ENCODE measurements around the gene IL36A.

IL36A gene, protein sequence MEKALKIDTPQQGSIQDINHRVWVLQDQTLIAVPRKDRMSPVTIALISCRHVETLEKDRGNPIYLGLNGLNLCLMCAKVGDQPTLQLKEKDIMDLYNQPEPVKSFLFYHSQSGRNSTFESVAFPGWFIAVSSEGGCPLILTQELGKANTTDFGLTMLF

DNA sequence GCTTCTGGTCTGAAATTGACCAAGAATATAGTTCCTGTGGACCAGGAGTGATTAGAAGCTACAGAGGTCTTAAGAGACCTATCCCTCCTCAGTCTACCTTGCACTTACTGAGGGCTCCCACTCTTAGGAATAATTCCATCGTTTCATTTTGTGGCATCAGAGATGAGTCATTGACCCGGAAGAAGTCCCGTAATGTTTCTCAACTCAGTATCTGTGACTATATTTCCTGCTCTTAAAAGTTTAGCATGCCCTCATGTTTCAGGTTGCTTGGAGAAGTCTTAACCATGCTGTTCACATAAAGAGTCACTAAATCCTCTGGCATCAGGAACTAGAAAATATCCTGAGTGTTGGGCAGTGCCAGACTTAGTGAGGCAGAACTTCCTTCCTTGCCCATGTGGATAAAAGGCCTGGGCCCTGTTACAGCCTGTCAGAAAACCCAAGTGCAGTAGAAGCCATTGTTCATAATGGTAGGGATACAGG, at the start of gene IL36A:
TSS of gene IL36A (plus strand) at position 430 of the 480 bp plus-strand sequence. CDS start 413 bp downstream, outside the sequence.
- no peak for DNase-seq

DNA sequence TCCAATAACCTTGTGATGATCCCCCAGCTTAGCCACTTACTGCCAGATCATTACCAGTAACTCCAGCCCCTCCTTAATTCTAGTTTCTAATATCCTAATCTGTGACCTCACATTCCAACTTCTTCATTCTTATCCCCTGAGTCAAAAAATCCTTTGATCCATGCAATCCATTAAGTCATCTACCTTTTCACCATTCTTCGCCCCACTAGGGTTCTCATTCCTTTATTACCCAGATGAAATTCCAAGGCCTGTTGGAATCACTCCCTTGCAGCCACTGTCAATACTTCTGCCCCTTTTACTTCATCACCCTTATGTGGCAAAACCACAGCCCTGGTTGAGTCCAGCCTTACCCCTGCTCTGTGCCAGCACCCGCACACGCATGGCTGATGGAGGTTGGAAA, 47.7 kb upstream of the IL36A start:
- DNase-seq = no peak

DNA sequence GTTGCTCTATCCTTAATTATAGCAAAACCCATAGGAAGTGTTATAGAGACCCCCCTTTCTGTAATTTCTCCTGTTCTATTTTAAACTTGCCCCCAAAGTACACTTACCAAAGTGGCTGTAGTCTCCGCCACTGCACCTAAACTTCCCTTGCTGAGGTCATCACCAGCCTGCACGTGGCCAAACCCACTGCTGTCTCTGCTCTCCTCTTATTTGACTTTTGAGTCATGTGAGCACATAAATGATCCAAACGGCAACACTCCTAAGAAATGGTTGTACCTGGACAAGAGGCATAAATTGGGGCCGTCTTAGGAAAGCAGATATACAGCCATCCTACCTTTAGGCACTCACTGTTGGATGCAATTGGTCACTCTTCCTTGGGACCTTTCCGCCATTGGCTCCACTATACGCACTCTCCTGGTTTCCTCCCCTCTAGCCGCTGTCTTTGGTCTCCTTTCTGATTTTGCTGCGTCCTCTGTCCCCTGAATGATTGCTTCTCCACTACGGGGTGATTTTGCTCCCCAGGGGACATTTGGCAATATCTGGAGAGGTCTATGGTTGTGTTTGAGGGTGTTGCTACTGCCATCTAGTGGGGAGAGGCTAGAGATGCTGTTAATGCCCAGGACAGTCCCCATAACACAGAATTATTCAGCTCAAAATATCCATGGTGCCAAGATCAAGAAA, 46.7 kb upstream of the IL36A start:
- DNase-seq = peak; percentile 31

DNA sequence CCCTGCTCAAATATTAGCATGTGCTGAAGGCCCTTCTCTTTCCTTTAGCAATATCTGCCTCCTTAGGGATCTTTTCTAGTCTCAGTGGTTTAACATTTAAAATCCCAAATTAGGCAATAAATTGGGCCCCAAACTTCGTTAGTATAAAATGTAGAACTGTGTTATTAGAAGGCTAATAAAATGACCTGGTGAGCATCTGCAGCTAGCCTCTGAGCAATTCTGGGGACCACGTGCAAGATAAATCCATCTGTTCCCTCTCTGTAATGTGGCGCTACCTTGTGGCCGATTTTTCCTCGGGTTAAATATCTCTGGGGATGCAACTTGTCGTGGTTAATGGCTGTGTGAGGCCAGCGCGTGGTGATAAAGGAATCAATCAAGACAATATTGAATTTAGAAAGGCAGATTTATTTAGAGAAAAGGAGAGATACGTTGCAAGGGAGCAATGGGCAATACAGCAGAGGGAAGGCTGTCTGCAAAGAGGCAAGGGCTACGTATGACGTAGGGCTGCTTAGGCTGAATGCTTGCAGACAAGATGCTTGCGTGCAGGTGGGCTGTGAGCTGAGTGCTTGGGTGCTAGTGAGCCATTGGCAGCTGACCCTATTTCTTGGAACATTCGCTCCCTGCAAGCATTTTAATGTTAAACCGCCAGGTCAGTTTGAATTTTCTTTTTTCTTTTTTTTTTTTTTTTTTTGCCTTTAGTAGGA, 46.0 kb upstream of the IL36A start:
- no peak for DNase-seq

DNA sequence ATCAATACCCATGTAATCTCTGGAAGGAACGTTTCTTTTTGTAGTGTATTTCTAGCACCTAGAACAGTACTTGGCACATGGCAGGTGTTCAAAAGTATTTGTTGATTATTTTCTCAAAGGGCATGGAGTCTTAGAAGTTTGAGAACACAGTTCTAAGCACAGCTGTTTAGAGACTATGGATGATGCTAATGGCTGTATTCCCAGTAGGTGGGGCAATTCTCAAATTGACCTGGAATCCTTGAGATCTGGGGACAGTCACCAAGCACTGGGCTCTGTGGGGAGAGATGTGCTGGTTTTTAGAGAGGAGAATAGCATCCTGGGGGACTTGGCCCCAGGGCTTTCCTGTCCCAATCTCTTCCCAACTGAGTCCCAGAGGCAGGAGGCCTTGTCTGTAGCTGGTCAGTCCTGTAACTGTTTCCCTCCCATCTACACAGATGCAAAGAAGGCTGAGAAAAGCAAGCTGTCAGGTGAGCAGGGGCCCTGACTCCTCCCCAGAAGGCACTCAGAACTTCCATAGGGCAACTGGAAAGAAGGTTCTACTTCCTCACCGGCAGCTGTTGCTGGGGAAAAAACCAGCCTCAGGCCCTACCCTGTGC, 44.9 kb upstream of the IL36A start:
- no peak for DNase-seq

DNA sequence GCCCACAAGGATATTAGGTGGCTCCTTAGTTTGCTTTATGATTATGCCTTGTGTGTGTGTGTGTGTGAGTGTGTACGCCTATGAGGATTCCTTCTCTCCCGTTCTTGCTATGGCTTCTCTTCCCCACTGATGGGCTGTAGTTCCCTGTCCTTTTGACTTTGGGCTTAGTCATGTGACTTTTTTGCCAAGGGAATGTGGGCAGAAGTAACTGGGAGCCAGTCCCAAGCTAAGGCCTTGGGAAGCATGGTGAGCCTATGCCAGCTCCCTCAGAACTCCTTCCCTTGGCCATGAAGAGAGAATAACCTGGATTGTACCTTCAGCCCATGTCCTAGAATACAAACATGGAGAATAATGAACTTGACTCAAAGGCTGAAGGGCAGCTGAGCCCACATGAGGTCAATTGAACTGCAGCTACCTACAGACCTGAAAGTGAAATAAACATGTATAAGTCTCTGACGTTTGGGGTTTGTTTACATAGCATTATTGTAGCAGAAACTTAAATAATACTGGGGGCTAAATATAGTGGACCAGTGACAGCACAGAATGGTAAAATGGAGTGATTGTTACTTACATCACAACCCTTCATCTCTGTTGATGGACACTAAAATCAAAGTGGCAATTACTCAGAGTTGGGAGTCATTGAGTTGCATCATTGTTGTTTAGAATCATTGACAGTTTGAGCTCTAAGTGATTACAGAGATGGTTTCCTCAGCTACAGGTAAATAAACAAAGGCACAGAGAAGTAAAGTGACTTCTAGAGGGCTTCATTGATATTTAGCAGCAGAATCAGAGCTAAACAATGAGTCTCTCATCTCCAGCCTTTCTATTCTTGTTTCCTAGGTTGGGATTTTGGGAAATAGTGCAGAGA, 42.7 kb upstream of the IL36A start:
- DNase-seq = no peak

DNA sequence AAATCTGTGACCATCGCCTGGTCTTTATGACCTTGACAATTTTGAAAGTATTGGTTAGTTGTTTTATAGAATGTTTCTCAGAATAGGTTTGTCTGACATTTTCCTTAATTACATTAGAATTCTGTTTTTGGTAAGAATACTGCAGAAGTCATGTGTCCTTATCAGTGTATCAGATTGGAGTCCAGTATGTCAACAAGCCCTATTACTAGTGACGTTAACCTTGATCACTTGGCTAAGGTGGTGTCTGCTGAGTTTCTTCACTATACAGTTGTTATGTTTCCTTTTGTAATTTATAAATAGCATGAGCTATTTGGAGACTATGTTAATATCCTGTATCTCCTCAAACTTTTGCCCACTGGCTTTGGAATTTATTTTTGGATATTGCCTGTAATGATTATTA, 38.2 kb upstream of the IL36A start:
- DNase-seq = no peak

DNA sequence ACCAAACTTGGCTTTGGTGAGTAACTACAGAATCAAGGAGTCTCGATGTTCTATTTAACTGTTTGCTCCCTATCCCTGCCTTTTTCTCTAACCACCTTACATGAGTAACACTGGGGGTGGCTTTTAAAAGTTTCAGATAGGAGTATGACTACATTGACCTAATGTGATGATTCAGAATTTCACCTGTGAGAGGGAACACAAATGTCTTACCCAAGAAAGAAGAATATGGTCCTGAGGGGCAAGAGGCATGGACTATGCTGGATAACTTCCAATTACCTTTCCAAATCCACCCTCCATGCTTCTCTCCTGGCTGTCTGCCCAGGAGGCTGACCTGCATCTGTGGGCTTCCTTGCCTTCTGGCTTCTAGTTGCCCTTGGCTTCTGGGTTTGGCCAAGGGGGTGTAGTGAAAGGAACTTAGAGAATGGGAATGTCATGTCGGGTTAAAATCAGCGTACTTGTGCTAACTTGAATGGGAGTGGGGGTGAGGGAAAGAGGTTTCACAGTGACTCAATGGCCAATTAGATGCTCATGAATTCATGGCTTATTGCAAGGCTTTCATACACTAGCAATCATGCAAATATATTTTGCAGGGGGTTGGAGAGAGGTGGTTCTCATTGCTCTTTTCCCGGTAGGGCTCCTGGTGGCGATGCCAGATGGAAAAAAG, 32.7 kb upstream of the IL36A start:
- DNase-seq = no peak

DNA sequence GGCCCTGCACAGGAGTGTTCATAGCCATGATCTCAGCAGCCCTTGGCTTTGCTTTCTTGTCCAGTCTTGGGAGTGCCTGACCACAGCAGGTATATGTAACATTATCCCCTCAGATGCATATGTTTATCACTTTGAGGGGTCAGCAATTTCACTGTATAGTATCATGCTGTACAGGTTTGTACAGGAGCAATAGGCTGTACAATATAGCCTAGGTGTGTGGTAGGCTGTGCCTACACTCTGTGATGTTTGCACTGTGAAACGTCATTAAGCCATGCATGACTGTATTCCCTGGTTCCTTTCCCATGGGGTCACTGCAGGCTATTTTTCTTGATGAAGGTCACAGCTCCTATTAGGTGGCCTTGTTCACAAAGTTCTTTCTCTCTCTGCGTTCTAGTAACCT, 32.1 kb upstream of the IL36A start:
- DNase-seq = no peak

DNA sequence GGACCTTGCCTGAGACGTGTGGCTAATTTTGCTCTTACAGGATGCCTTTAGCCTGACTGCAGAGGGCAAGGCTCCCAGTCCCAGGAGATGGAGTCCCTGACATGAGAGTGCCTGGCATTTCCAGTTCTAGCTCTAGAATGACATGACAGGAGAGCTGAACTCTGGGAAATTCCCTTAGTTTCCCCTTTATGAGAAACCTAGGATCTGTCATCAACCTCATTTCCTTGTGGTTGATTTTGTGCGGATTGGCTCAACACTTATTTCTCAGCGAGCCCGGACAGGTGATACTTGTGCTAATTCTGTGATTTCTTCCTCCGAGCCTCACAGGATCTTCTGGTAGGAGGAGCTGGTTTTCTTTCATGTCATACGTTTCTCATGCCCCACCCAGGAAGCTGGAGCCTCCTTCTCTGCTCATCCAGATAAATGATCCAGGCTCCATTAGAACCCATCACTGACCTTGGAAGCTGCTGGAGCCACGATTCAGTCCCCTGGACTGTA, 27.7 kb upstream of the IL36A start, which contains the start of gene IL36G:
TSS of gene IL36G (plus strand) at position 448 of the 498 bp plus-strand sequence. CDS start 633 bp downstream, outside the sequence.
- no peak for DNase-seq

DNA sequence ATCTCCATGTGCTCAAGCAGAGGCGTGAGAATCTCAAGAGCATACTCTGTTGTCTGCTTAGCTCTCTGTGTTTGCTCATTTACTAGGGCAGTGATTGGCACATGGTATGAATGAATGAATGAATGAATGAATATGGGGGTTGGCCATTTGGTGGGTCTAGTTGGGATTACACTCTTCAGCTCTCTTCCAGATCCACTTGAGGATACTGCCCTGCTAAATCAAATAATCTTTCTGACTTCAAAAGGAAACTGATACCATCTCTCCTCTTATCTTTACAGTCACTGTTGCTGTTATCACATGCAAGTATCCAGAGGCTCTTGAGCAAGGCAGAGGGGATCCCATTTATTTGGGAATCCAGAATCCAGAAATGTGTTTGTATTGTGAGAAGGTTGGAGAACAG, 25.5 kb upstream of the IL36A start:
- no peak for DNase-seq

DNA sequence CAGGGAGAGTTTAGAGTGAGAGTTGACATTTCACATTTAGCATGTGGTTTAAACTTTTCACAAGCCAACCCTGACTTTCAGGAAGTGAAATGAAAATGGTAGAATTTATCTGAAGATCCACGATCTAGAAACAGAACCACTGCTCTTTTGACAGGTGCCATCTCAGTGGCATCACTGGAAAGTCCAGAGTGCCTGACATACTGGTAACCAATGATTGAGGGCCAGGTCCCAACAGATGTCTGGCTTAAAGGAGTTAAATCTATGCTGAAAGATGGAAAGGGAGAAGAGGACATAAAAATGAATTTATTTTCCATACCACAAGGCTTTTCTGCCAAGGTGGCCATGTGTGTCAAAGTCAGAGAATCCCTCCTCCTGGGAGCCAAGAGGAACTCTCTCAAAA, 24.7 kb upstream of the IL36A start:
- no peak for DNase-seq

DNA sequence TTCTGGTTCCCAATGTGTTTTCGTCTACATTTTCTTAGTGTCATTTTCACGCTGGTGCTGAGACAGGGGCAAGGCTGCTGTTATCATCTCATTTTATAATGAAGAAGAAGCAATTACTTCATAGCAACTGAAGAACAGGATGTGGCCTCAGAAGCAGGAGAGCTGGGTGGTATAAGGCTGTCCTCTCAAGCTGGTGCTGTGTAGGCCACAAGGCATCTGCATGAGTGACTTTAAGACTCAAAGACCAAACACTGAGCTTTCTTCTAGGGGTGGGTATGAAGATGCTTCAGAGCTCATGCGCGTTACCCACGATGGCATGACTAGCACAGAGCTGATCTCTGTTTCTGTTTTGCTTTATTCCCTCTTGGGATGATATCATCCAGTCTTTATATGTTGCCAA, 20.2 kb upstream of the IL36A start:
- no peak for DNase-seq

DNA sequence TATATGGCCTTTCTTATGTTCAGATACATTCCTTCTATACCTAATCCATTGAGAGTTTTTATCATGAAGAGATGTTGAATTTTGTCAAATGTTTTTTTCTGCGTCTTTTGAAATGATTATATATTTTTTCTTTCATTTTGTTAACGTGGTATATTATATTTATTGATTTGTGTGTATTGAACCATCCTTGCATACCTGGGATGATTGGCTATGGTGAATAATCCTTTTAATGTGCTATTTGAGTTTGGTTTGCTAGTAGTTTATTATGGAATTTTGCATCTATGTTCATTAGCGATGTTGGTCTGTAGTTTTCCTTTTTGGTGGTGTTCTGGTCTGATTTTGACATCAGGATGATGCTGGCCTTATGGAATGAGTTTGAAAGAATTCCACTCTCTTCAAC, 15.6 kb upstream of the IL36A start:
- DNase-seq = no peak

DNA sequence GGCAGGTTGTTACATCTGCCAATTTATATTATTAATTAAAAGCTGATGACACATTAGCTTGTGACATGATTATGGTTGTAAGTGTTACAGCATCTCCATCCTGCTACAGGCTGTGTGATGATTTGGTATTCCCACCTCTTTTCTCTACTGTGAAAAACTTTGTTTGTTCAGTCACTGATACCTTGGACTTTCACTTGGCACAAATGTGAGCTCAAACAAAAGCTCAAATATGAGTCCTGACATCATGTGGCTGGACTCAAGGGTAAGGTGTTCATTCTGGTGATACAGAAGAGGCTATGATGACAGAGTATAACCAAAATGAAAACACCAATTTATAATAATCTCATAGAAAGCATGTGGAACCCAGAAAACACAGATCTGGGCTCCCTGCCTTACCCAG, 11.4 kb upstream of the IL36A start:
- no peak for DNase-seq

DNA sequence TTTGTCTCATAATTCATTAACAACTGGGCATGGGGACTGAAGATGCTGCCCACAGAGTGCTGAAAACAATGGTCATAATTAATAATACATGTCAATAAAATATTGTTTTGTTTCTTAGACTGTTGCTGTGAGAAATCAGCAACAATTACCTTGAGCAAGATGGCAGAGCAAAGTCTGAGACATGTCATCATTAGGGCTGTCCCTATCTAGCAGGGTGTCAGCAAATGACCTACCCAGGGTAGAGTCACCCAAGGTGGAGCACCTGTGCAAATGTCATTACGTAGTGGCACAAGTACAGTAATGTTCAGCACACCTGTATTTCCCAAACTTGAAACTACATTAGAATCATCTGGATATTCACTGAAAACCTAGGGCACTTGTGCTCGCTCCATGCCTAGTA, 10.6 kb upstream of the IL36A start:
- no peak for DNase-seq

DNA sequence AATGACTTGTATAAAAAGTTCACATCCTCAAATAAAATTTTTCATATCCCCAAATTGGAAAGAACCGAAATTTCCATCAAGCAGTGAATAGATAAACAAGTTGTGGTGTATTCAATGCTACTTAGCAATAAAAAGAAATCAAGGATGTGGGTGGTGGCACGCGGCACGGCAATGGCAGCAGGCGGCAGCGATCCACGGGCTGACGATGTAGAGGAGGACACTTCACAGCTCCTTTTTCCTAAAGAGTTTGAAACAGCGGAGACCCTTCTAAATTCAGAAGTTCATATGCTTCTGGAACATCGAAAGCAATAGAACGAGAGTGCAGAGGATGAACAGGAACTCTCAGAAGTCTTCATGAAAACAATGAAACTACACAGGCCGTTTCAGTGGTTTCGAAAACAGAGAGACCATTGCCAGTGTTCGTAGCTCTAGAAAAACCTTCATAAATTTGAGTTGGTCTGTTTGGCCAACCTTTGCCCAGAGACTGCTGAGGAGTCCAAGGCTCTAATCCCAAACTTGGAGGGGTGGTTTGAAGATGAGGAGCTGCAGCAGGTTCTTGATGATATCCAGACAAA, 9.8 kb upstream of the IL36A start:
- DNase-seq = no peak

DNA sequence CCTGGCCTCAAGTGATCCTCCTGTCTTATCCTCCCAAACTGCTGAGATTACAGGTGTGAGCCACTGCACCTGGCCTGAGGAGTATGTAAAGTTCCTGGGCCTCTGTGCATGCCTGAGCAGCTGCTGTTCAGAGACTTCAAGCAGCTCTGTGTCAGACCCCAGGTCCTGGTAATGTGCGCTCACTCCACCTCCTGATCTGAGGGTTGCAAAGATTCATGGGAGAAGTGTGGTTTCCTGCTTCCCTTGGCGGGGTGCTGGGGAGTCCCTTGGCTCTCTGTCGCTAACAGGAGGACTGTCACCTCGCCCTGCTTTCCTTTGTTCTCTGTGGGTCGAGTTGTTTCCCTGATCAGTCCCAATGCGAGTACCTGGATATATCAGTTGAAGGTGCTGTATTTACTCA, 8.6 kb upstream of the IL36A start:
- DNase-seq = no peak

DNA sequence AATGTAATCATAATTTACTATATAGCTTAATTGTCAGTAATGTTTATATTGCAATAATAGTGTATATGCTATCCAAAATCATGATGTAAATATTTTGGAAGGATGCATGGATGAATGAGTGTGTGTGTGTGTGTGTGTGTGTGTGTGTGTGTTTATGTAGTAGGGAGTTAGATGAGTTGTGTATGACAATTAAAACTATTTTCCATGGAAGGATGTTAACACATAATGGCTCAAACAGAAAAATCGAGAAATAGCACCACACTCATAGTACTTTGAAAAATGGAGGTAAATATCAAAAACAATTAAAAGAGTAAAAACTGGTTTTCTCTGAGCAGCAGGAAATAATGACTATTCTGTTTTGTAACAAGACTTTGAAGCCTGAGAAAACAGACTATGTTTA, 8.1 kb upstream of the IL36A start:
- no peak for DNase-seq

DNA sequence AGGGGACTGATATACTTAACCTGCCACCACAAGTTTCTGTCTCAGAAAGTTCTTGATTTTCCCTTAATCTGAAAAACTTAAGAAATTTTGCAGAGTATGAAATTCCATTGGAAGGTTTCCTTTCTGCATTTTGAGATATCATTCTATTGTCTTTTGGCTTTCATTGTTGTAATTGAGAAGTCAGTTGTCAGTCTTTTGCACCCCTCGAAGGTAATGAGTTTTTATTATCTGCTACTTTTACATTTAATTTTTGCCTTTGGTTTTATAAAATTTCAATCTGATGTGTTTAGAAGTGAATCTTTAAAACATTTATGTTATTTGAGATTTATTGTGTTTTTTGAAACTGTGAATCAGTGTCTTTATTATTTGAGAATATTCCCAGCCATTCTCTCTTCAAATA, 4.8 kb upstream of the IL36A start:
- no peak for DNase-seq

DNA sequence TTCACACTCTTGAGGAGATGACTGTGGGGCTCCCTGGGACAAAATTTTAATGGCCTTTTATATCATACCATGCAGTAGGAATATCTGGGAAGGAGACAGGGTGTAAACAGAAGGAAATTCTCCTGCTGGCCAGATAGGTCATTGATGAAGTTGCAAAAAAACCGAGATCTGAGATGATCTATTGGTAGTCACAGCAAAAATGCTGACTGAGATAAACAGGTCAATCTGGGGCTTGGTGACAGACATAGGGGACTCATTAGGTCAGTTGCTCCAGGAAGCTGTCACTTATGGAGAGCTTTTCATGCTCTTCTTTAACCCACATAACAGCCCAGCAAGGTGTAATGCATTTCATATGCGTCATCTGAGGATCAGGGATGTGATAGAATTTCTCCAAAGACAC, 2.6 kb upstream of the IL36A start:
- DNase-seq = no peak

DNA sequence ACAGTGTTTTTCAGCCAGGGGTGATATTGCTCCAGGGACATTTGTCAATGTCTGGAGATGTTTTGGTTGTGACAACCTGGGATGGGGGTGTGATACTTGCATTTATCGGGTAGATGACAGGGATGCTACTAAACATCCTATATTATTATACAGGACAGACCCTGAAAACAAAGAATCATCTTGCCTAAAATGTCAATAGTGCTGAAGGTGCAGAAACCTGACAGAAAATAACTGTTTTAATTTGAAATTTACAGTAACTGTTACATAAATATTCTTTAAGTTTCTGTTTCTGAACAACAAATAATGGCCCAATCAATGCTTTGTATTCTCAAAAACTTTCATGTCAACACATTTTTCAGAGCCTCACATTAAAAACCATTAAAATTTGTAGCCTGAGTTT, 2.0 kb downstream of the IL36A start:
- DNase-seq = no peak
